Measurements from ENCODE around the gene PLOD3.

GRCh38 chr7:101237206-101238067 lies 20.1 kb upstream of the PLOD3 start, which contains the start of gene CLDN15:
- TF ChIP-seq CTCF (IDR thresholded peaks at IDR 0.05; ENCODE audit: low read depth, low read length) (no peak), POLR2A (IDR thresholded peaks at IDR 0.05; ENCODE audit: extremely low read depth, insufficient read length) (no peak), MAX (IDR thresholded peaks at IDR 0.05; ENCODE audit: low read depth, low read length) (no peak), MYC (IDR thresholded peaks at IDR 0.05; ENCODE audit: low read depth, low read length) (no peak)
